Measurements from ENCODE around the gene PRRC2A.

DNA sequence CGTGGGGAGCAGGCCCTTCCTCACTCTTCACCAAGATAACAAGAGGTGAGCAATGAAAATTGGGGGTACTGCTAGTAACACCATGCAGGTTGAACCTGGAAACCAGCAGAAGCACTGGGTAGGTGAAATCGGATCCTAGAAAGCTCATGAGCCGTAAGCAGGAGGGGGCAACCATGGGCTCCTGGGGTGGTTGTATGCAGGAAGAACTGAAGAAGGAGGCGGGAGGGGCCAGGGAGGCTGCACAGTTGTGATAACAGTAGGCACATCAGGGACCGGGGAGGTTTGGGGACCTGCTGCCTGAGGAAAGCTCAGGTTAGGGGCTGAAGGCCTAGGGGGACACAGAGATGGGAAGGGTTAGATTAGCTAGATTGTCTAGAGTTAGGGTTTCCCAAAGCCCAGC is 66.0 kb downstream of the PRRC2A start:
- TF ChIP-seq, protein P1, sequence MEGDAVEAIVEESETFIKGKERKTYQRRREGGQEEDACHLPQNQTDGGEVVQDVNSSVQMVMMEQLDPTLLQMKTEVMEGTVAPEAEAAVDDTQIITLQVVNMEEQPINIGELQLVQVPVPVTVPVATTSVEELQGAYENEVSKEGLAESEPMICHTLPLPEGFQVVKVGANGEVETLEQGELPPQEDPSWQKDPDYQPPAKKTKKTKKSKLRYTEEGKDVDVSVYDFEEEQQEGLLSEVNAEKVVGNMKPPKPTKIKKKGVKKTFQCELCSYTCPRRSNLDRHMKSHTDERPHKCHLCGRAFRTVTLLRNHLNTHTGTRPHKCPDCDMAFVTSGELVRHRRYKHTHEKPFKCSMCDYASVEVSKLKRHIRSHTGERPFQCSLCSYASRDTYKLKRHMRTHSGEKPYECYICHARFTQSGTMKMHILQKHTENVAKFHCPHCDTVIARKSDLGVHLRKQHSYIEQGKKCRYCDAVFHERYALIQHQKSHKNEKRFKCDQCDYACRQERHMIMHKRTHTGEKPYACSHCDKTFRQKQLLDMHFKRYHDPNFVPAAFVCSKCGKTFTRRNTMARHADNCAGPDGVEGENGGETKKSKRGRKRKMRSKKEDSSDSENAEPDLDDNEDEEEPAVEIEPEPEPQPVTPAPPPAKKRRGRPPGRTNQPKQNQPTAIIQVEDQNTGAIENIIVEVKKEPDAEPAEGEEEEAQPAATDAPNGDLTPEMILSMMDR (IDR thresholded peaks at IDR 0.05 in 8 of 11, conservative IDR thresholded peaks at IDR 0.05 in 3 of 11) = no peak
- no peak for TF ChIP-seq POLR2A (IDR thresholded peaks at IDR 0.05)
